Left ventricle myocardium inferior (tissue), 1 donor: ENCODE measurements around the gene RXRA. TPM values are rescaled to one million over a fixed set of nuclear protein-coding genes. Genes with fewer than 3 reads are reported as not detected.

Source experiments
- DNase-seq: peaks from one replicate; pipeline ENCODE4 v3.0.0-alpha.2; 2020
- H3K27ac ChIP-seq: fragments of 200-600 bp; replicated peaks from 2 replicates; pipeline ENCODE4 v1.8.0; 2021
- H3K27me3 ChIP-seq: fragments of 200-600 bp; 2 replicates; pipeline ENCODE4 v1.8.0; 2021; ENCODE audit warnings: low read depth
- H3K36me3 ChIP-seq: fragments of 200-600 bp; 2 replicates; pipeline ENCODE4 v1.8.0; 2021
- H3K4me1 ChIP-seq: fragments of 200-600 bp; 2 replicates; pipeline ENCODE4 v1.8.0; 2021
- H3K4me3 ChIP-seq: fragments of 200-600 bp; 2 replicates; pipeline ENCODE4 v1.8.0; 2021; ENCODE audit warnings: mild to moderate bottlenecking, moderate library complexity
- H3K9me3 ChIP-seq: fragments of 200-600 bp; replicated peaks from 2 replicates; pipeline ENCODE4 v1.8.0; 2021
- intact Hi-C: fragments of 100-400 bp; cut with micrococcal nuclease; formaldehyde crosslinking; loops from one replicate; pipeline ENCODE4 v1.11.0; 2022
- total RNA-seq: library from RNA; stranded (reverse); fragmentation: NEBNext Ultra II Directional; extraction: Animal tissue kit (Norgen Biotek cat#: 25700); gene quantifications from one replicate; pipeline ENCODE4 v1.2.1, GENCODE V29; 2021
- TF ChIP-seq, protein P1 (sequence below): fragments of 200-600 bp; IDR thresholded peaks from 2 replicates; pipeline ENCODE4 v1.8.0; 2021; ENCODE audit warnings: antibody characterized with exemption, mild to moderate bottlenecking, borderline replicate concordance
- donor health status: DM: no; HTN: yes; CAD: no; lungs with severe emphysema.

The RXRA gene
- total RNA-seq, 1 donor from 2014 or later = 57.1 TPM

DNA sequence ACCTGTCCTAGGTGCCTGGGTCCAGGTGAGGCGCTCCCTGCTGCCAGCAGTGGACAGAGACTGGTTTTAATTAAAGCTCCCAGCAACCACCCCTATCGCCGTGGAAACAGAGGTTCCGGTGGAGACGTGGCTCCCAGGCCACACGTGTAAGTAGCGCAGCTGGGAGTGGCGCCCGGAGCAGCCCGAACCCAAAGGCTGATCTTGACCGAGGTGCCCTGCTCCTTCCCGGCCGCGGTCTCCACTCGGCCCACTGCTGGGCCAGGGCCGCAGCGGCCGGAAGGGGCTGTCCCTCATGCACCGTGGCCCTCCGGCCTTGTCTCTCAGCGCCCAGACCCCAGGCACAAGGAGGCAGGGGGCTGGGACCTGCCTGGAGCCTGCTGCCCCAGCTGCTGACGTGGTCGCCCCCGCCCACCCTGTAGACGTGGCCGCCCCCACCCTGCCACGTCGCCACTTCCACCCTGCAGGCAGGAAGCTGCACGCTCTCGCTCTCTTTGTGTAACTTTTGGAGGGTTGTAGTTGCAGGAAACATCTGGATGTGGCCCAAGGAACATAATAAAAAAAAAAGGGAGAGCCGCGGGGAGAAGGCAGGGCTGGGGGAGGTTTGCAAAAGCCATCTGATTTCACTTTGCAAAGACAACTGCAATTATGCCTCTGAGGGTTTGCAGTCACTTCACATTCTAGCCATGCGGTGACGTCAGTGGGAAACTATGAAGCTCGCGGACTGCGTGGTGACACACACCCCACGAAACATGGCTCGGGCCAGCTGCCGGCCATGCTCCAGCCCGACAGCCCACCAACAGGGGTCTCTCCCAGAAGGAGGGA is 129.9 kb downstream of the RXRA start:
- Histone ChIP-seq H3K9me3 (peaks cover 4% of the 10 kb centered on the region), H3K27me3 (no peaks in the 10 kb centered on the region), H3K36me3 (no peaks in the 10 kb centered on the region), H3K27ac (peak overlapping the region; percentile 94), H3K4me3 (peak overlapping the region; percentile 57), H3K4me1 (peaks cover 28% of the 10 kb centered on the region)
- peak; percentile 87 for DNase-seq
- TF ChIP-seq, protein P1, sequence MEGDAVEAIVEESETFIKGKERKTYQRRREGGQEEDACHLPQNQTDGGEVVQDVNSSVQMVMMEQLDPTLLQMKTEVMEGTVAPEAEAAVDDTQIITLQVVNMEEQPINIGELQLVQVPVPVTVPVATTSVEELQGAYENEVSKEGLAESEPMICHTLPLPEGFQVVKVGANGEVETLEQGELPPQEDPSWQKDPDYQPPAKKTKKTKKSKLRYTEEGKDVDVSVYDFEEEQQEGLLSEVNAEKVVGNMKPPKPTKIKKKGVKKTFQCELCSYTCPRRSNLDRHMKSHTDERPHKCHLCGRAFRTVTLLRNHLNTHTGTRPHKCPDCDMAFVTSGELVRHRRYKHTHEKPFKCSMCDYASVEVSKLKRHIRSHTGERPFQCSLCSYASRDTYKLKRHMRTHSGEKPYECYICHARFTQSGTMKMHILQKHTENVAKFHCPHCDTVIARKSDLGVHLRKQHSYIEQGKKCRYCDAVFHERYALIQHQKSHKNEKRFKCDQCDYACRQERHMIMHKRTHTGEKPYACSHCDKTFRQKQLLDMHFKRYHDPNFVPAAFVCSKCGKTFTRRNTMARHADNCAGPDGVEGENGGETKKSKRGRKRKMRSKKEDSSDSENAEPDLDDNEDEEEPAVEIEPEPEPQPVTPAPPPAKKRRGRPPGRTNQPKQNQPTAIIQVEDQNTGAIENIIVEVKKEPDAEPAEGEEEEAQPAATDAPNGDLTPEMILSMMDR = no peak
- intact Hi-C loops = no loop called here

DNA sequence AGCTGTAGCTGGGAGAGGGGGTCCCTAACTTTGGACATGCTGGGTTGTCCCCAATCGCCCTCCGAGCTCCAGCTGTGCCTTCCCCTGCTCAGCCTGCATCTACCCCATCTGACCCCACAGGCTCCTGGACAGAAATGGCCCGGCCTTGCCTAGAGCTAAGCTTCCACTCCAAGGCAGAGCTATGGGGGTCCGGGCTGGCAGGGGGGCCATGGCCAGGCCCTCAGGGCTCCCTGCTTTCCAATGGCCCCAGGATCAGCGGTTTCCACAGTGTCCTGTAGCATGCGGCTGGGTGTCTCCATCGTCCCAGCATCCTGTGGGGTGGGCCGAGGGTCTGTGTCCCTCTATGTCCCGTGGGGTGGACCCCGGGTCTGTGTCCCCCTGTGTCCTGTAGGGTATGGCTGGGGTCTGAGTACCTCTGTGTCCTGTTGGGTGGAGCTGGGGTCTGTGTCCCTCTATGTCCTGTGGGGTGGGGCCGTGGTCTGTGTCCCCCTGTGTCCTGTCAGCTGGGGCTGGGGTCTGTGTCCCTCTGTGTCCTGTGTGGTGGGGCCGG is 130.6 kb downstream of the RXRA start:
- Histone ChIP-seq H3K36me3 (no peaks in the 10 kb centered on the region), H3K27ac (peak overlapping the region; percentile 94), H3K4me1 (peaks cover 28% of the 10 kb centered on the region), H3K9me3 (peaks cover 11% of the 10 kb centered on the region), H3K27me3 (no peaks in the 10 kb centered on the region), H3K4me3 (peak overlapping the region; percentile 57)
- TF ChIP-seq, protein P1 = no peak
- intact Hi-C loops = no loop called here
- DNase-seq = no peak

DNA sequence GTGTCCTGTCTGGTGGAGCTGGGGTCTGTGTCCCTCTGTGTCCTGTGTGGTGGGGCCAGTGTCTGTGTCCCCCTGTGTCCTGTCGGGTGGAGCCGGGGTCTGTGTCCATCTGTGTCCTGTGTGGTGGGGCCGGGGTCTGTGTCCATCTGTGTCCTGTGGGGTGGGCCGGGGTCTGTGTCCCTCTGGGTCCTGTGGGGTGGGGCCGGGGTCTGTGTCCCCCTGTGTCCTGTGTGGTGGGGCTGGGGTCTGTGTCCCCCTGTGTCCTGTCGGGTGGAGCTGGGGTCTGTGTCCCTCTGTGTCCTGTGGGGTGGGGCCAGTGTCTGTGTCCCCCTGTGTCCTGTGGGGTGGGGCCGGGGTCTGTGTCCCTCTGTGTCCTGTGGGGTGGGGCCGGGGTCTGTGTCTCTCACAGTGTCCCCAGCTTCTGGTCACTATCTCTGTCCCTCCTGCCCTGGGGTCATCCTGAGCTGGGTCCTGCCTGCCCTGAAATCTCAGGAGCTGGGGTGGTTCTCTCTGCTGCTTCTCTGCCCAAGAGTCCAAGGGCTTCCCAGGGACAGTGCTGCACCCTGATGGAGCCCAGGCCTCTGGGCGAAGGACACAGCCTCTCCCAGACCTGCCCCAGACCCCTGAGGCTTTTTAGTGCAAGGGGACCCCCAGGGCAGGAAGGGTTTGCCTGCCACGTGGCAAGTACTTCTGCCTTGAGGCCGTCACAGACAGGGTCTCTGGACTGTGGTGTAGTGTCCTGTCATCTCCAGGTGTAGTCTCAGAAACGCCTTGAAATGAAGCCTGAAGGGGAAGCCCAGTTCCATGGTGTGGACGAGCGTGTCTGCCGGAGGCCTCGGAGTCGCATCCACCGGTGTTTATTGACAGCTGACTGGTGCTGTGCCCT is 131.3 kb downstream of the RXRA start:
- intact Hi-C loops = no loop called here
- Histone ChIP-seq H3K27ac (peak overlapping the region; percentile 94), H3K4me1 (peaks cover 28% of the 10 kb centered on the region), H3K9me3 (peaks cover 12% of the 10 kb centered on the region), H3K27me3 (no peaks in the 10 kb centered on the region), H3K4me3 (no peak overlapping the region), H3K36me3 (no peaks in the 10 kb centered on the region)
- DNase-seq = no peak
- TF ChIP-seq, protein P1 = no peak

DNA sequence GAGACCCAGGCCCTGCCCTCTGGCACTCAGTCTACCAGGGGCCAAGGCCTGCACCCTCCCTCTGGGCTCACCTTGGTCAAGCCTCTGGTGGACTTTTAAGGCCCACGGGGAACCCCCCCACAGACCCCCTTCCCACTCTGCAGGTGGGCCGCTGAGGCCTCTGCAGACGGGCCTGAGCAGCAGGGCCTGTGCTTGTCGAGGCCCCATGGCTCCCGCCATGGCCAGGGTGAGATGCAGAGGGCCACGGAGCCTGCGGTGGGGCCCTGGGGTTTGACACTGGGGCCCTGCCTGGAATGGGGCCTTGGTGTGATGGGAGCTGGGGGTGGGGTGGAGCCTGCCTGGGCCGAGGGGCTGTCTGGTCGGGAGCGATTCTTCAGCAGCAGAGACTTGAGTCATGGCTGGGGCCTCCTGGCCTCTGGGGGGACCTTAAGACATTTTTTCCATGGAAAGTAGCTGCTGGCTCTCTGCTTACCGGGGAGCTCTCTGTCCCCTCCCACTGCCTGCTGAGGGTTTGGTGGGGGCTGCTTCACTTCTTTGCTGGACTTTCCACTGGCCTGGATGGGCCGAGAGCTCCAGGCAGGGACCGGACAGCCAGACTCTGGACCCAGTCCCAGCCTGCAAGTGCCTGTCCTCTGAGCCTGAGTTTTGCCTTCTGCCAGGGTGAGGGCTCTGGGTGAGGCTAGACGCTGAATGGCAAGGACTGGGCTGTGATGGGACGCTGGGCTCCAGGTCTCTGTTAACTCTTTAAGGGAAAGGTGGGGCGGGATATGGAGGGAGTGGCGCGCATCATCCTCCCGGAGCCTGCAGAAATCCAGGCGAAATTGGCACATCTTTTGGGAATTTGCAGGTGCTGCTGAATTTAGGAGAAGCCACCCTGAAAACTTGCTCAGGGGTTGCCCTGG is 132.2 kb downstream of the RXRA start:
- intact Hi-C loops = no loop called here
- DNase-seq = no peak
- TF ChIP-seq, protein P1 = no peak

More for the DNA sequence above, 132.2 kb downstream of the RXRA start:
- peak overlapping the region; percentile 58 for H3K27ac ChIP-seq
- H3K9me3 ChIP-seq = peaks cover 12% of the 10 kb centered on the region
- peaks cover 28% of the 10 kb centered on the region for H3K4me1 ChIP-seq
- no peak overlapping the region for H3K4me3 ChIP-seq
- no peaks in the 10 kb centered on the region for H3K27me3 ChIP-seq
- no peaks in the 10 kb centered on the region for H3K36me3 ChIP-seq
